Epithelial cell of proximal tubule (primary cell): ENCODE results near the gene CATSPER4. TPM values are rescaled to one million over a fixed set of nuclear protein-coding genes. Genes with fewer than 3 reads are reported as not detected.

Experiments used
- DNase-seq: peaks from one replicate; pipeline ENCODE4 v3.0.0-alpha.2; 2011; ENCODE audit warnings: low read depth
- H3K4me3 ChIP-seq: 2 replicates; pipeline ENCODE4 v1.5.1; 2011; ENCODE audit warnings: low read depth, mild to moderate bottlenecking, low read length
- total RNA-seq: library from RNA; depleted of rRNA; stranded (reverse); fragments of >200 nt; gene quantifications from 2 replicates; pipeline ENCODE4 v1.2.3, GENCODE V29; 2015
- TF ChIP-seq, protein P1 (sequence below): conservative IDR thresholded peaks from 2 replicates; pipeline ENCODE4 v1.5.1; 2012; ENCODE audit warnings: low read depth, mild to moderate bottlenecking, low read length

CATSPER4 gene
- total RNA-seq, 1 donor from 2014 or later: not detected

DNA sequence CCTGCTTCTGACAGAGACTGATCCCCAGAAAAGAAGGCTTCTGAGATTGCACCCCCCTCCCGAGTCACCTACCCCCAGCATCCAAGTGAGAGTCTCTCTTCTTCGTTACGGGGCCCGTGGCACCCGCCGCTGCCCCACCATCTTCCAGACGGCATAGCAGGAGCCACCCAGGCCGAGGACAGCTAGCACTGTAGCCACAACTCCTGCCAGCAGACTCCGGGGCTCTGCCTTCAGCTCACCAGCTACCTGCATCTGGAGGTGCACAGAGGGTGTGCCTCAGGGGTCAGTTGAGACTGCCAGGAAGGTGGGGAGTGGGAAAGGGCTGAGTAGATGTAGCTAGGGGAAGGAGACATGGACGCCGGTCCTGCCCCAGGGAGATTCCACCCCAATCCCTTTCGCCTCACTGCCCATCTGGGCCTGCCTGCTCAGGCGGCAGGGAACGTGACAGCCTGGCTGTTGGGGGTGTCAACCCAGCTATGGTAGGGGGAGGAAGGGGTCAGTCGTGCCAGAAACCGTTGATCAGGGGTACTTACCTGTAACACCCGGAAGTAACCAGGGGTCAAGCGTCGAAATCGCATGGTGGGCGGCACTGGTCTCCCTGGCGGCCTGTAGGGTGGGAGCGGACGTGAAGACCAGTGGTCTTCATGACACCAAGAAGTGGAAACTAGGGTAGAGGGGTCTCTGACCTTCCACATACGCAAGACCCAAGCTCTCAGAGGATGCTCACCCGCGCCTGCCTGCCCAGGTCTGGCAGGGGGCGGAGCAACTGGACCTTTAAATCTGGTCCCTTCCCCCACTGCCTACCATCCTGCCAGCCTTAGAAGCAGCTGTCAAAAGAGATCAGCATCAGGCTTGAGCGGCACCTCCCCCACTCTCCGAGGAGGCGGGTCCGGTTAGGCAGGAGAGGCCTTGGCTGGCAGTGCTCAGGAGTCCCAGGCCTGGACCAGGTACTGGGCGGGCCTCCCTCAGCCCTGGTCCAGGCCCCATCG is 19.0 kb upstream of the CATSPER4 start, which contains the start of gene ZNF593OS:
TSS of gene ZNF593OS (minus strand) at position 749 of the 989 bp plus-strand sequence. CDS start at position 578, 171 bp downstream.
- no peak for DNase-seq
- TF ChIP-seq, protein P1, sequence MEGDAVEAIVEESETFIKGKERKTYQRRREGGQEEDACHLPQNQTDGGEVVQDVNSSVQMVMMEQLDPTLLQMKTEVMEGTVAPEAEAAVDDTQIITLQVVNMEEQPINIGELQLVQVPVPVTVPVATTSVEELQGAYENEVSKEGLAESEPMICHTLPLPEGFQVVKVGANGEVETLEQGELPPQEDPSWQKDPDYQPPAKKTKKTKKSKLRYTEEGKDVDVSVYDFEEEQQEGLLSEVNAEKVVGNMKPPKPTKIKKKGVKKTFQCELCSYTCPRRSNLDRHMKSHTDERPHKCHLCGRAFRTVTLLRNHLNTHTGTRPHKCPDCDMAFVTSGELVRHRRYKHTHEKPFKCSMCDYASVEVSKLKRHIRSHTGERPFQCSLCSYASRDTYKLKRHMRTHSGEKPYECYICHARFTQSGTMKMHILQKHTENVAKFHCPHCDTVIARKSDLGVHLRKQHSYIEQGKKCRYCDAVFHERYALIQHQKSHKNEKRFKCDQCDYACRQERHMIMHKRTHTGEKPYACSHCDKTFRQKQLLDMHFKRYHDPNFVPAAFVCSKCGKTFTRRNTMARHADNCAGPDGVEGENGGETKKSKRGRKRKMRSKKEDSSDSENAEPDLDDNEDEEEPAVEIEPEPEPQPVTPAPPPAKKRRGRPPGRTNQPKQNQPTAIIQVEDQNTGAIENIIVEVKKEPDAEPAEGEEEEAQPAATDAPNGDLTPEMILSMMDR: no peak
- H3K4me3 ChIP-seq: peak within 1 kb of the TSS; percentile 97

DNA sequence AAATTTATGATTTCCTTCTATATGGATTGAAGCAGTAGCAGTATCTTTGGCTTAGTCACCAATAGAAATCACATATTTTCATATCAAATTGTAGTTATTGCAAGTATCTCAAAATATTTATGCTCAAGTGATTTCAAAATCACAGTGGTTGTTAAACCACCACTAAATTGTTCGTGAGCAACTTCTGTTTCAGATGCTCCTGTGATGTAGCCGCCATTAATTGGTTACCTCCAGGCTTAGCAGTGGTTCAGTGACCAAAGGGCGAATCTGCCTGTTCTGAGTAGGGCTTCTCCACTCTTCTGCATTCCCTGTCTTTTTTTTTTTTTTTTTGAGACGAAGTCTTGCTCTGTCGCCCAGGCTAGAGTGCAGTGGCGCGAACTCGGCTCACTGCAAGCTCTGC is 15.1 kb upstream of the CATSPER4 start:
- no peak for DNase-seq
- TF ChIP-seq, protein P1: no peak

DNA sequence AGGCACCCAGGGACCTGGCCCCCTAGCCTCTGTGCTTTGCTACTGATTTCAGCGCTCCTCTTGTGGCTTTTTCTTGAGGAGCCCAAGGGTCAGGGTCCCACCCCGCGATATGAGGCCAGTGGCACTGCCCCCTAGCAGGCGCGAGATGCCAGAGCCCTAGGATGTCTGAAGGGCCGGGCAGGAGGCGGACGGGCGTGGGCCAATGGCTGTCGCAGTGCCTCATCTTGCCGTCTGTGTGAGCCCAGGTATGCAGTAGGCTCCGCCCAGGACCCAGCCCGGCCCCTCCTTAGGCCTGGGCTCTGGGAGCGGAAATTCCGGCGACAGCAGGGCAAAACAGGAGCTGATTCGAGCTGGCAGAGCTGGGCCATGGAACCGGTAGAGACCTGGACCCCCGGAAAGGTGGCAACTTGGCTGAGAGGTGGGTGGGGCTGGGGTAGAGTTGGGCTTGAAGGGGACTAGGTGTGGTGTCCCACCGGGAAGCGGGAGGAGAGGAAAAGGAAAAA is 13.2 kb upstream of the CATSPER4 start, which contains the start of gene CNKSR1:
TSS of gene CNKSR1 (plus strand) at position 310 of the 503 bp plus-strand sequence. CDS start at position 367, 57 bp downstream.
- TF ChIP-seq, protein P1: peak; percentile 12
- peak within 1 kb of the TSS; percentile 40 for H3K4me3 ChIP-seq
- no peak for DNase-seq

More for the DNA sequence above, 15.1 kb upstream of the CATSPER4 start:
- no peak overlapping the region for H3K4me3 ChIP-seq

DNA sequence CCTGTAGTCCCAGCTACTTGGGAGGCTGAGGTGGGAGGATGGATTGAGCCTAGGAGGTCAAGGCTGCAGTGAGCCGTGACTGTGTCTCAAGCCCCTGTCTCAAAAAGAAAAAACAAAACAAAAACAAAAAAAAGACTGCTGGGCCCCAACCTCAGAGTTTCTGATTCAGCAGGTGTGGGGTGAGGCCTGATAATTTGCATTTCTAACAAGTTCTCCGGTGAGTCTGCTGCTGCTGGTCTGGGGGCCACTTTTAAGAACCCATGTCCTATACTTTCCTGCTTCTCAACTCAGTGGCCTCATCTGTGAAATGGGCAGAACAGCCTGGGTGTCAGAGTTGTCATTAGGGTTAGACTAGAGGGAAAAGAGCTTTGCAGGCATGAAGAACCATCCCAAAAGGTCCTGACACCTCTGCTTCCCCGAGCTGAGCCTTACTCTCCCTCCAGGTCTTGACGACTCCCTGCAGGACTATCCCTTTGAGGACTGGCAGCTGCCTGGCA is 10.3 kb upstream of the CATSPER4 start:
- H3K4me3 ChIP-seq: no peak overlapping the region
- DNase-seq: no peak
- TF ChIP-seq, protein P1: no peak

DNA sequence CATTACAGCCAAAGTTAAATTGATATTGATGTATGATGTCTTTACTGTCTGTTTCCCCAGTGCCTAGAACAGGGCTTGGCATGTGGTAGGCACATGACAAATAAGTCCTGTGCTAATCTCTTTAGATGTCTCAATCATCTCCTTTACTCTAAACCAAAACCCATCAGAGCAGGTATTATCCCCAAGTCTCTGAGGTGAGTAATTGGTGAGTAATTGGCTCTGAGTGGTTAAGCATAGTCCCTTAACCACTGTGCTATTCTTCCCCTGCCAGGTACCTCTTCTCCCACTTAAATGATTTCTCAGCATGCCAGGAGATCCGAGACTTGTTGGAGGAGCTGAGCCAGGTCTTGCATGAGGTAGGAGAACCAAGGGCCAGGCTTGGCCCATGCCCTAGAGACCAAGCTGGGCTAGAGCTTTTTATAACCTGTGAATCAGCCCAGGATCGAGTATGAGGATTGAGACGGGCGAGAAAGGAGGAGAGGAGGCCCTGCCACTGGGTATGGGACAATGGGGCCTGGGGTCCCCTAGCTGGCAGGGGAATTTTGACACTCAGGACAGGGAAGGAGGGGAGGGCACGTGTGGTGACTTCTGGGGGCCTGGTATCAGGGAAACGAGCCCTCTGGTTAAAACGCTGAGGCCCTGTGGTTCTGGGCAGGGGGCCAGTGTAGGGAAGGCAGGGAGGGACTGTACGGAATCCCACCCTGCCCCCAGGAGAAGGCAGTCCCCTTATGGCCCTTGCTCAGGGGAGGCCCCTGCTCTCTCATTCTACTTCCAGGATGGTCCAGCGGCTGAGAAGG is 8.6 kb upstream of the CATSPER4 start:
- DNase-seq: peak; percentile 44
- TF ChIP-seq, protein P1: no peak

DNA sequence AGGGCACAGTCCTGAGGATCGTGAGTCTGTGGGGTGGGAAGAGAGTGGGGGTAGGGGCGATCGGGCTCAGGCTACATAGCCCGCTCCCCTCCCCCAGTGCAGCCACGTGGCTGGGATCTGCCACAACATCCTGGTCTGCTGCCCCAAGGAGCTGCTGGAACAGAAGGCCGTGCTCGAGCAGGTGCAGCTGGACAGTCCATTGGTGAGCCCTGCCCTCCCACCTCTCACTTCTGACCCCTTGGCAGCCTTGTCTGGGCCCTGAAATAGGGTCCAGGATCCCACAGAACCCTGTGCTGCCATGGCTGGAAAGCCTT is 8.1 kb upstream of the CATSPER4 start:
- TF ChIP-seq, protein P1: no peak
- H3K4me3 ChIP-seq: no peak overlapping the region
- DNase-seq: no peak

More for the DNA sequence above, 8.6 kb upstream of the CATSPER4 start:
- H3K4me3 ChIP-seq: no peak overlapping the region
